ENCODE results near the gene MICAL3.

DNA sequence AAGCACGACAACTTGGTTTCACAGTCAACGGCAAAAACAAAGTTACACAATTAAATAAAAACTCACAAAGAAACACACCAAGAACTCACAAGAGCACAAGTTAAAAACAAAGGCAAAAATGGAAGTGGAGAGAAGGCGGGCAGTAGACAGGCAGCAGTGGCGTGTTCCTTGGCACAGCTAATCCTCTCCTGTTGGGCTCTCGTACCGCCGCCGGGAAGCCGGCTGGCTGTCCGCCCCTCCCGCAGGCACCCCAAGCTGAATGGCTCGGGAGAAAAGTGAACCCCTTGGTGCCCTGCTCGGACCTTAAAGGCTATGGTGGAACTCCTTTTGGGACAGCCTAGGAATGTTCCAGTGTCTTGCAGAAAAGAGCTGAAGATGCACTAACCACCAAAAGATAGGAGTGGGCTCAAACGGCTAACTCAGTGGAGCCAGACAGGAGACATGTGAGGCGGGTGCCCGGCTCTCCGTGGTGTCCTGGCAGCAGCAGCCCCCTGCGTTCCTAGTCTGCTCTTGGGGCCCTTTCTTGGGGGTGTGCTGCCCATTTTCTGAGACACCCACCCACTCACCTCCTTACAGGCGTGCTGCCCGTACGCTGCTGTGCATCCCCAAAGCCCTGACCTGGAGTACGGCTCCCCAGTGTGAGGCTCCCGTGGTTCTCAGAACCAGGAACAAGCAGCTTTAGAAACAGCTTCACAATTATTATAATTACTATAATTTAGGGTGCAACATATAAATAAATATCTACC, 164.0 kb downstream of the MICAL3 start:
- TF ChIP-seq POLR2A (IDR thresholded peaks at IDR 0.05), result no peak
- TF ChIP-seq EP300 (IDR thresholded peaks at IDR 0.05), result no peak

Data from tibial nerve (tissue), 3 donors.